AML-193 (cell line): ENCODE data around the gene FJX1.

Experiments used
- DNase-seq, 2 experiments: peaks; one replicate each; lab custom pipeline; 2025; lab: John Stamatoyannopoulos, UW

FJX1 gene, protein sequence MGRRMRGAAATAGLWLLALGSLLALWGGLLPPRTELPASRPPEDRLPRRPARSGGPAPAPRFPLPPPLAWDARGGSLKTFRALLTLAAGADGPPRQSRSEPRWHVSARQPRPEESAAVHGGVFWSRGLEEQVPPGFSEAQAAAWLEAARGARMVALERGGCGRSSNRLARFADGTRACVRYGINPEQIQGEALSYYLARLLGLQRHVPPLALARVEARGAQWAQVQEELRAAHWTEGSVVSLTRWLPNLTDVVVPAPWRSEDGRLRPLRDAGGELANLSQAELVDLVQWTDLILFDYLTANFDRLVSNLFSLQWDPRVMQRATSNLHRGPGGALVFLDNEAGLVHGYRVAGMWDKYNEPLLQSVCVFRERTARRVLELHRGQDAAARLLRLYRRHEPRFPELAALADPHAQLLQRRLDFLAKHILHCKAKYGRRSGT

DNA sequence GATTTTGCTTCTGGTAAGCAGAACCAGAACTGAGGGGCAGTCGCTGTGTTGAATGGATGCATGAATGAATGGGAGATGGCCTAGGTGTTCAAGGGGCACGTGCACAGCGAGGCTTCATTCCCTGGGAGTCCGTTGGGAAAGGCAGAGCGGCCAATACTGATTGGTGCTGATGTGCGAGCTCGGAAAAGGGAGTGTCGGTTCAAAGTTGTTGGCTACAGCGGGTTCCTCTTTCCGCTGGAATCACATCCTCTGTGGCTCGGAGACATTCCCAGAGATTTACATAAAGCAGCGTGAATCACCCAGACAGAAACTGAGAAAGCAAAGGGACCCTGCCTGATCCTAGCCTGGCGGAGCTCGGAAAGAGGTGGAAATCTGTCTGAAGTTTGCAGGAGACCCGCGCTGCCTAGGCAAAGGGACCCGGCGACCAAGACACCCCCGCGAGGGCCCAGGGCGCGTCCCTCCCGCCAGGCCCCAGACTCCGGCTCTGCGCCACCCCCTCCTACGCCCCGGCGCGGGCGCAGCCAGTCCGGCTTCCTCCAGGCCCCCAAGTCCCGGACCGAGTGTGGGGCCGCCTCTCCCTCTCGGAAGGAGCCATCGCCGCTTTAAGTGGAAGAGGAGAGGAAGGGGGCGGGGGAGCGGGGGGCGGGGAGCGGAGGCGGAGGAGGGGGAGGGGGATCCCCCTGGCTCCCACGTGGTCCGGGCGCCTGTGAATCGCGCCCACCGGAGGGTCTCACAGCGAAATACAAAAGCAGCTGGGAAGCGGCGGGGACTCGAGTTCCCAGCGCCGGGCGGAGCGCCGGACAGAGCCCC, at the start of gene FJX1:
Gene FJX1 (plus strand): TSS at position 774 of the 810 bp plus-strand sequence. CDS start 177 bp downstream, outside the sequence.
- no peak for DNase-seq

DNA sequence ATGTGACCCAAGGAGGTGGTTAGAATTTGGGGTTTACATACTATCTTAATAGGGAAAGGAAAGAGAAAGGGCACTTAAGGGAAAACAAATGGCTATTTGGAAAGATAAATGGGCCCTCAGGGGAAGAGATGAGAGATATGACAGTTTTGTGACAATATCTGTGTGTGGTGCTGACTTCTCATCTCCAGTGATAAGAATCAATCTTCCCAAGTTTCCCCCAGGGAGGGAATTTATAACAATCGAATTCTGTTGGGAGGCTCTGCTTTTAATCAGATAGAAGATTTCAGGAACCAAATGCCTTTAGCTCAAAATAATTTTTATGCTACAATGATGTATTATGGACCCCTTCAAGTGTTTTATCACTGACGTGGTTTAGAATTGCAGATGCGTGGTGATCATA, 46.6 kb upstream of the FJX1 start:
- DNase-seq: no peak

- DNase-seq: peak; percentile 66 to 76
These were observed 38.5 kb upstream of the FJX1 start for GRCh38 chr11:35579557-35580396.

DNA sequence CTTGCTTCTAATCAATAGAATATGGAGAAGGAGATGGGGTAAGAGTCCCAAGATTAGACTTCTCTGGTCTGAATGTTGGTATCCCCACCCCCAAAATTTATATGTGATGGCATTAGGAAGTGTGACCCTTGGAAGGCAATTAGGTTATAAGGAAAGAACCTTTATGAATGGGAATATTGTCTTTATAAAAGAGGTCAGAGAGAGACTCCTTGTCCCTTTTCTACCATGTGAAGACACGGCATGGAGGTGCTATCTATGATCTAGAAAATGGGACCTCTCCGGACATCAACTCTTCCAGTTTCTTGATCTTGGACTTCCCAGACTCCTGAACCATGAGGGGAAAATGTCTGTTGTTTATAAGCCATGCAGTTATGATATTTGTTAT, 37.9 kb upstream of the FJX1 start:
- DNase-seq: no peak

DNA sequence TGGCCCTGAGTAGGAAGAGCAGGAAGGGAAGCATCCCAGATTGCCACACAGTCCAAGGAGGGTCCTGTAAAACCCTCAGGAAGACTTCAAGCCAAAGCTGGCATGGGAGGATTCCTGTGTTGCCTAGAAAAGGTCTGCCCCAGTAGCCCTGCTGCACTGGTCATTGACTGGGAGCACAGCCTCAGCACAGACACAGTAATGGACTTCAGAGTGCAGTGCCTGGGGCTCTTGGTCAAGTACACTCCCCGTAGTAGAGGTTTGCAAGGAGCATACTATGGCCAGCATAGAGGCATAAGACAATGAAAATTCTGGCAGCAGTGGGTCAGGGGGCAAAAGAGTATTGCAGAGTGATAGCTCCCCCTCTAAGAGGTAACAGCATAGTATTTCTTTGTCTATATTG, 36.2 kb upstream of the FJX1 start:
- no peak for DNase-seq

DNA sequence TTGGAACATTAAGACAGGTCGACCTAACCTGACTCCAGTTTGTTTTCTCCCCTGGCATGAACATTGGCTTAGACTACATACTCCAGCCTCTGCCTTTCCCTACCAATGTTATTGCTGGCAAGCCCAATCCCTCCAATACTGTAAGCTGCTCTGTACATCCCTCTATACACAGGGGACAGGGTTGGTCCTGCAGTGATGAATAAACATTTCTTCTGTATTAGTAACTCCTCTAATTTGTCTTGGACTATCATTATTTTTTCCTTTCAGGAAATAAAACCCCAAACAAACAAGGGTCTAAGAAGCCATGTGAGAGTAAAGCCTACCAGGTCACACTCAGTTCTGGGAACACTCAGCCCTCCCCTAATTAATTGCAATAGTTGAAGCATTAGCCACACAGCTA, 35.1 kb upstream of the FJX1 start:
- DNase-seq: no peak

GRCh38 chr11:35583843-35584242, 34.4 kb upstream of the FJX1 start:
- no peak for DNase-seq

DNA sequence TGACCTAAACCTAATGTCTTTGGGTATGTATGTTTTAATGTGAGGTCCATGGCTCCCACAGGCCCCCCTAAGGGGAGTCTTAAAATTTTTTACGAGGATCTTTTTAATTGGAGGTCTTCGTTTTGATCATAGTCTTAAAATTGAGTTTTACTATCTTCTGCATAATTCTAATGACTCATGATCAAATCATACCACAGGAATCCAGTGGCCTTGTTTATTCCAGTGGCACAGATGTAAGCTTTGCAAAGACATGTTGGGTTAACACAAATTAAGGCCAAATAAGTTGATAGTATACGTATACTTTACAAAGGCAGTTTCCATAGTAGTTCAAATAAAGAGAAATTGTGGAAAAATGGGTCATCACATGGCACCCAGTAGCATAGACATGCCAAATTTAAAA, 33.9 kb upstream of the FJX1 start:
- no peak for DNase-seq

GRCh38 chr11:35585416-35585815, 32.8 kb upstream of the FJX1 start:
- no peak for DNase-seq

- DNase-seq: no peak
These were observed 32.0 kb upstream of the FJX1 start for GRCh38 chr11:35586222-35586621.

GRCh38 chr11:35587972-35588371, 30.3 kb upstream of the FJX1 start:
- no peak for DNase-seq

DNA sequence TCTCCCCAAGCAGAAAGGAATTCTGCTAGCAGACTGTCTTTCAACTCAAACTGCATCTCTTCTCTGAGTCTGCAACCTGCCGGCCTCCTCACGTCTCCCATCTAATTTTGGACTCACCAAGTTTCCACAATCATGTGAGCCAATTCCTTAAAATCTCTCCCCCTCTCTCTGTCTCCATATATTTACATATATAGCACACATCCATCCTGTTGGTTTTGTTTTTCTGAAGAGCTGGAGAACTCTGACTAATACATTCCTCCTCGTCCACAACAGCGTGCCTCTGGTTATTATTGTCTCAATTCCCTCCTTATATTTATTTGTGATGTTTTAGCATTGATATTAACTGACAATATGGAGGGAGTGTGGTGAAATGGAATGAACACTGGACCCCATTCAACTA, 29.6 kb upstream of the FJX1 start:
- DNase-seq: no peak

GRCh38 chr11:35589281-35589680, 29.0 kb upstream of the FJX1 start:
- DNase-seq: no peak

DNA sequence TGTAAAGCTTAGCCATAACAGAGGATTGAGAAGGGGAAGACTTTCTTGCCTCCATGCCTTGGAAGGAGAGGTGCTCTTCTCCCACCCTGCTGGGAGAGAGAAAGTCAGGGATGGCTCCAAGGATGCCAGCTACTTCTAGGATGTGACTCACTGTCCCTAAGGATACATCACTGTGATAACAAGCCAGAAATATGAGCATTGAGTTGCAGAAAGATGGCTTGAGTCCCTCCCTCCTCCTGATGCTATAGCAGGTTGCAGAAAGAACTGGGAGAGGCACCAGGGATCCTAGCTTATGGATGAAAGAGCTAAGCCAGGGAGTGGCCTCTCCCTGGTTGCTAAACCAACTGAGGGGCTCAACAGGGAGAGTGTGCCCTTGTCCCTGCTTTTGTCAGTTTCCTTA, 27.8 kb upstream of the FJX1 start:
- no peak for DNase-seq

DNA sequence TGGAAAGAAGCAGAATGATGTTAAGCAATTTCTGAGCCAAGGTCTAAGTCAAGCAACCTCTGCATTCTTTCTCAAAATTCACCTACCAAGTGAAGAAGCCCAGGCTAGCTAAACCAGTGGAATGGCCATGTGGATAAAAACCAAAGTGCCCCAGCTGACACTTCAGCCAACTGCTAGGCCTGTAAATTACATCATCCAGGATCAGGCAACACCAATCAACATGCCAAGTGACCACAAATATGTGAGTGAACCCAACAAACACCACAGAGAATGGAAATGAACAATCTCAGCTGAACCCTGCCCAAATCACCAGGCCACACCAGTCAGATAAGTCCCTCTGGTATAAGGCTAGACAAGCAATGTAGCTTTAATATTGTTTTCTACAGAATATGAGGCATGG, 25.1 kb upstream of the FJX1 start:
- DNase-seq: no peak

- DNase-seq: peak; percentile 27 to 29
These were observed 23.6 kb upstream of the FJX1 start for GRCh38 chr11:35594680-35595079.

- no peak for DNase-seq
These were observed 19.8 kb upstream of the FJX1 start for GRCh38 chr11:35598254-35599125.

GRCh38 chr11:35600331-35600838, 17.9 kb upstream of the FJX1 start:
- DNase-seq: no peak

DNA sequence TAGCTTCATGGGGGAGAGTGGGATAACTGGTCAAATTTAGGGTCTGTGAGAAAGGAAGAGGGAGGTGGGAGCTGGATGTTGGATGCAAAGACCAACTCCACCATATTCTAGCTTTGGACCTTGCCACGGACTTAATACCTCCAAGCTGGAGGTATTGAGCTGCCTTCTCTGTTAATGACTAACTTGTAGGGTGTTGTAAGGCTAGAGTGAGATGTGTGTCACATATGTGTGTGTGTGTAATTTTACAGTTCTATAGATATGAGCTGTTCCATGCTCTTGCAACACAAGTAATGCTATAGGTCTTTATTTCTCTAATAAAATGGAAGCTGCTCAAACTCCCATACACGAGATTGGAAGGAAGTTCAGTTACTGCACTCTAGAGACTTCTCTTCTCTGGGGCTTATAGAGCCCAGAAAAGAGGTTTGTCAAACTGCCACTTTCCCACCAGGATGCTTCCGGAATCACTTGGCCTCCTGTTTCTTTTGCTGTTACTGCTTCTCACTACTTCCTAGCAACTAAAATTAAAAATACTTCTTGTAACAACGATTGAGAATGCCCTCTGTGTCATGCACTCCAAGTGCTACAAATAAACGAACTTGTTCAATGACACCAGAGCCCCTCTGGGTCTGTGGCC, 16.0 kb upstream of the FJX1 start:
- DNase-seq: no peak

DNA sequence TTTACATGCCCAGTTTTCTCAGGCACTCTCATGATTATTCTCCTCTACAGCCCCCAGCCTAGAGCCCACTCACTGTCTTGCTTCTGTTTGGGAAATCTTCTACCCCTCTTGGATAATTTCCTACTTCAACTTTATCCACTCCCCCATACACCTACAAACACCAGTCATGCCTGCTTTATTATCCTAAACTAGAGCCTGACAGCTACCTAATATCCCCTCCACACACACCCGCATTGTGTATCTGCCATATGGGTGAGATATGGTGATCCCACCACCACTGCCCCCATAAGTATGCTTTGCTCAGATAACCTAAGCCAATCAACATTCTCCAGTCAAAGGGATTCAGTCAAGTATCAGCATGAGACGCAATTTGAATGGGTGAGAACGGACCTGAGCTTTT, 15.3 kb upstream of the FJX1 start:
- DNase-seq: no peak

GRCh38 chr11:35605706-35606105, 12.6 kb upstream of the FJX1 start:
- DNase-seq: no peak
